Colonic mucosa (tissue), 4 donors: ENCODE results near the gene HES5. TPM values are rescaled to one million over a fixed set of nuclear protein-coding genes. Genes with fewer than 3 reads are reported as not detected.
"Not testable (repeated sequence)": the region's sequence is repeated elsewhere in the genome, so short reads cannot be mapped to it uniquely, and the experiment has no call there.

Source experiments
- DNase-seq: peaks from one replicate; pipeline ENCODE4 v3.0.0-alpha.2; 2020
- H3K27ac ChIP-seq: fragments of 200-600 bp; one replicate; pipeline ENCODE4 v1.8.0; 2021
- H3K27me3 ChIP-seq: fragments of 200-600 bp; one replicate; pipeline ENCODE4 v1.8.0; 2021
- H3K36me3 ChIP-seq: fragments of 200-600 bp; one replicate; pipeline ENCODE4 v1.8.0; 2021
- H3K4me1 ChIP-seq: fragments of 200-600 bp; one replicate; pipeline ENCODE4 v1.8.0; 2021; ENCODE audit warnings: mild to moderate bottlenecking
- H3K4me3 ChIP-seq: fragments of 200-600 bp; one replicate; pipeline ENCODE4 v1.8.0; 2021
- H3K9ac ChIP-seq, 2 donors: one replicate each; pipeline ENCODE4 v1.7.0; 2013; ENCODE audit warnings: control low read depth in 2 of 2, low read depth in 2 of 2, low read length in 2 of 2
- H3K9me3 ChIP-seq: fragments of 200-600 bp; one replicate; pipeline ENCODE4 v1.8.0; 2021
- intact Hi-C: fragments of 100-400 bp; cut with DNase I; formaldehyde crosslinking; loops from one replicate; pipeline ENCODE4 v1.14.1; 2022
- total RNA-seq, 2 donors: library from RNA; stranded (reverse); fragmentation: NEBNext Ultra II Directional in 1 of 2; extraction: Animal tissue kit (Norgen Biotek cat#: 25700) in 1 of 2; gene quantifications; one replicate each; pipeline ENCODE4 v1.2.1, GENCODE V29; 2021
- TF ChIP-seq, protein P1 (sequence below): fragments of 200-600 bp; IDR thresholded peaks from one replicate; pipeline ENCODE4 v1.8.0; 2022; ENCODE audit warnings: antibody characterized with exemption, mild to moderate bottlenecking
- donor health status: healthy.
- donor health status: DM: no; HTN: no; CAD: no.
- donor health status: DM: no; HTN: no; CAD: no.

Gene HES5
- total RNA-seq, 2 donors from 2014 or later, result 2.5 to 4.2 TPM

DNA sequence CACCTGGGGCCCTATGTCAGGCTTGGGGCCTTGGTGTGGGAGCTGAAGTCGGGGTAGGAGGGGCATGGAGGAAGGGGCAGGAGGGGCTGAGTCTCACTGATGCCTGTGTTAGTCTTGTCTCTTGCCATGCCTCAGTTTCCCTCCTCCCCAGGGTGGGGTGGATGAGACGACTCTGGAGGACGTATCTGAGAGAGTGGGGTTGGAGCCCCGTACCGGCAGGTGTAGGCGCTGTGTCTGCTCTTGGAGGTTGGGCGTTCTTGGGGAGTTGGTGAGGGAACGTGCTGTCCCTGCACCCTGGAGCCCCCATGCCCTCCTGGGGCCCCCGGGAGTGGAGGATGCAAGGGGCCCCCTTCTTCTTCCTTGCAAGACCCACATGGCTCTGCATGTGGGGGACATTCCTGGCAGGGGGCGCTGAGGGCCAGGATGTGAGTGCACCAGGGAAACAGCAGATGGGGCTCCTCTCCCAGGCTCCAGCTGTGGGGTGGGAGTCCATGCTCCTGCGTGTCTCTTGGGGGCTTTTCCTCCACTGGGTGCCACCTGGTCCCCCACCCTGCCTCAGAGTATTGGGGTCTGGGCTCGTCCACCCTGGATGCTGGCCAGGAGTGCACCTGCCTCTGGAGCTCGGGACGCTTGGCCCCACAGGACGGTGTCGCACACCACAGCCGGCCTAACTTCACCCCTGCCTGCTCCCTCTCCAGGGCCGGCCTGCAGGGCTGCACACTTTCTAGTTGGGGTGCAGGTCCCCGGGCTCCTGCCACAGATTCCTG is 24.7 kb upstream of the HES5 start:
- Histone ChIP-seq H3K9ac (peak overlapping the region in 1 of 2 donors; percentile 100), H3K4me3 (no peak overlapping the region), H3K4me1 (peaks cover 4% of the 10 kb centered on the region), H3K9me3 (no peaks in the 10 kb centered on the region), H3K36me3 (peaks cover 16% of the 10 kb centered on the region), H3K27me3 (no peaks in the 10 kb centered on the region), H3K27ac (peak overlapping the region; percentile 86)
- DNase-seq, result peak; percentile 70
- intact Hi-C loops, result no loop called here
- TF ChIP-seq, protein P1, sequence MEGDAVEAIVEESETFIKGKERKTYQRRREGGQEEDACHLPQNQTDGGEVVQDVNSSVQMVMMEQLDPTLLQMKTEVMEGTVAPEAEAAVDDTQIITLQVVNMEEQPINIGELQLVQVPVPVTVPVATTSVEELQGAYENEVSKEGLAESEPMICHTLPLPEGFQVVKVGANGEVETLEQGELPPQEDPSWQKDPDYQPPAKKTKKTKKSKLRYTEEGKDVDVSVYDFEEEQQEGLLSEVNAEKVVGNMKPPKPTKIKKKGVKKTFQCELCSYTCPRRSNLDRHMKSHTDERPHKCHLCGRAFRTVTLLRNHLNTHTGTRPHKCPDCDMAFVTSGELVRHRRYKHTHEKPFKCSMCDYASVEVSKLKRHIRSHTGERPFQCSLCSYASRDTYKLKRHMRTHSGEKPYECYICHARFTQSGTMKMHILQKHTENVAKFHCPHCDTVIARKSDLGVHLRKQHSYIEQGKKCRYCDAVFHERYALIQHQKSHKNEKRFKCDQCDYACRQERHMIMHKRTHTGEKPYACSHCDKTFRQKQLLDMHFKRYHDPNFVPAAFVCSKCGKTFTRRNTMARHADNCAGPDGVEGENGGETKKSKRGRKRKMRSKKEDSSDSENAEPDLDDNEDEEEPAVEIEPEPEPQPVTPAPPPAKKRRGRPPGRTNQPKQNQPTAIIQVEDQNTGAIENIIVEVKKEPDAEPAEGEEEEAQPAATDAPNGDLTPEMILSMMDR, result peak; percentile 50

DNA sequence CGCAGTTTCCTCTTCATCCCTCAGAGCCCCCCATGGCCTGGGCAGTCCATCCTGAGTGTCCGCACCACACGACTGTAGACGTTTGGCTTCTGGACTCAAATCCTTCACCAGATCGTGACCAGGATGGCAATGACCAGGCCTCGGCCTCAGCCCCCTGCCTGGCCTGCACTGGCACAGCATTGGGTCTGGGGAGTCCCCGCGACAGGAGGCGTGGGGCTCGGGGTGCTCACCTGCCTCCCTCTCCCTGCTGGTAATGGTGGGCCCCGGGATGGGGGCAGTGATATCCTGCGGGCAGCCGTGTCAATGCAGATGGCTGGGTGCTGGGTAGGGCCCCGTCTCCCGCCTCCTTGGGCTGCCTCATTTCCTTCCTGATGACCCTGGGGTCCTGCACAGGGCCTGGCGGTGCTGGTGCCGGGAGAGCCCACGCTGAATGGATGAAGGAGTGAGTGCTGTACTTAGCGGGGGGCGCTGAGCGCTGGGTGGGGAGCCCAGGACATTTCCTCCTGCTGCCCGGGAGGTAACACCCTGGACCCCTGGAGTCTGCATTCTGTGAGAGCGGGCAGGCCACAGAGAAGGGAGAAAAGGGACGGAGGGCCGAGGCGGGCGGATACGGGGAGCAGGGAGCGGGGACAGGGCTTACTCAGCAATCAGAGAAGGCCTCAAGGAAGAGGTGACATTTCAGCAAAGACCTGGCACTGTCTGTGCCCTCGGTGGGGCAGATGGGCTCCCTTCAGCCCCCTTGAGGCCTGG is 24.0 kb upstream of the HES5 start:
- Histone ChIP-seq H3K27ac (no peak overlapping the region), H3K36me3 (peaks cover 9% of the 10 kb centered on the region), H3K4me1 (peaks cover 8% of the 10 kb centered on the region), H3K27me3 (no peaks in the 10 kb centered on the region), H3K9ac (no peak overlapping the region), H3K9me3 (no peaks in the 10 kb centered on the region), H3K4me3 (no peak overlapping the region)
- DNase-seq, result no peak
- TF ChIP-seq, protein P1, result no peak
- intact Hi-C loops, result no loop called here

DNA sequence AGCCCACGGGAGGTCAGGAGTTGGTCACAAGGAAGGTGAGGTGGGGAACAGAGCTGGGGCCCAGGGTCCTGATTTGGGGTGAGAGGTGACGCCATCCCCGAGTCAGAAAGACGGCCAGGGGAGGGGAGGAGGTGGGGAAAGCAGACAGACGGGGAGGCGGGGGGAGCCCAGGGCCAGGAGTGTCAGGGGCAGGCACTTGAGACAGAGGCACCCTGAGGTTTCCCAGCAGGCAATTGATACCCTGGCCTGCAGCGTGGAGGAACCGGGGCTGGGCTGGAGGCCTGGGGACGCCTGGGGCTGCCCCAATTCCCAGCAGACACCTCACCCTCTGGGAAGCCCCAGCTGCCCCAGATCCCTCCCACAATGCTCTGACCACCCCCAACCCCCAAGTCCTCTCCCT is 23.0 kb upstream of the HES5 start:
- DNase-seq, intact Hi-C loops, H3K27me3 ChIP-seq, H3K36me3 ChIP-seq, H3K9me3 ChIP-seq, H3K4me3 ChIP-seq, H3K9ac ChIP-seq, H3K27ac ChIP-seq: not testable (repeated sequence)
- H3K4me1 ChIP-seq, result peaks cover 11% of the 10 kb centered on the region

DNA sequence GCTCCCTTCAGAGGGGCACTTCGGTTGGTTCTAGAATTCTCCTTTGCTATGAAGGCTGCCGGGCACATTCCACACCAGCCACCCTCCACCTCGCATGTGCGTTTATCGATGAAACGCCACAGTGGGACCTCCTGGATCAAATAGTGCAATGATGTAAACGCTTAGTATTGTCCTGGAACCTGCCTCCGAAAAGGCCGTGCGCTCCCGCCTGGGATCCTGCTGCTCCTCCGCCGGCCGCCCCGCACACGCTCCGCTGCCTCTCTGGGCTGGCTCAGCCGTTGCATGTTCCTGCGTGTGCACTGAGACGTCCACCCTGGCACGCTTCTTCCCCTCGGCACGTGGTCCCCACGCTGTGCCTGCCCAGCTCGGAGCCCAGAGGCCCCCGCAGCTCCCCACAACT is 22.1 kb upstream of the HES5 start:
- H3K9me3 ChIP-seq, result no peaks in the 10 kb centered on the region
- H3K27me3 ChIP-seq, result no peaks in the 10 kb centered on the region
- peaks cover 16% of the 10 kb centered on the region for H3K4me1 ChIP-seq
- no peak overlapping the region for H3K4me3 ChIP-seq
- intact Hi-C loops, result no loop called here
- no peak for DNase-seq
- no peak overlapping the region for H3K9ac ChIP-seq
- TF ChIP-seq, protein P1, result no peak
- H3K27ac ChIP-seq, result no peak overlapping the region
- H3K36me3 ChIP-seq, result no peaks in the 10 kb centered on the region

DNA sequence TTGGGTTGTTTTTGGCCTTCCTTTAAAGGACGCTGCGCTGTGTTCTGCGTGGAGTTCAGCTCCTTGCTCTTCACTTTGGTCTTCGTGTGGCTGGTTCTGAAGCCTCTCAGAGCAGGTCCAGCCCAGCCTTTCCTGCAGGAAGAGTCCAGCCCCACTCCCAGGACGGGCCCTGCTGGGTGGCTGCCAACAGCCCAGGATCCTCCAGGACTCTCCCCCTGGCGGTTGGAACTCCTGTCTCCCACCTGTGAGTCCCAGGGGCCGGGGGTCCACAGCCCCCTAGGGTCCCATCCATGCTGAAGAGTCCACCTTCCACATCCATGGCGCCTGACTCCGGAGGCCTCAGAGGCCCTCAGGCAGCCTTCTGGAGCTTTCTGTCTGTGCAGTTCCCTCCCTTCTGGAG is 21.5 kb upstream of the HES5 start:
- peaks cover 16% of the 10 kb centered on the region for H3K4me1 ChIP-seq
- H3K4me3 ChIP-seq, H3K9me3 ChIP-seq, H3K27me3 ChIP-seq, DNase-seq, H3K9ac ChIP-seq, H3K27ac ChIP-seq, intact Hi-C loops, H3K36me3 ChIP-seq: not testable (repeated sequence)

DNA sequence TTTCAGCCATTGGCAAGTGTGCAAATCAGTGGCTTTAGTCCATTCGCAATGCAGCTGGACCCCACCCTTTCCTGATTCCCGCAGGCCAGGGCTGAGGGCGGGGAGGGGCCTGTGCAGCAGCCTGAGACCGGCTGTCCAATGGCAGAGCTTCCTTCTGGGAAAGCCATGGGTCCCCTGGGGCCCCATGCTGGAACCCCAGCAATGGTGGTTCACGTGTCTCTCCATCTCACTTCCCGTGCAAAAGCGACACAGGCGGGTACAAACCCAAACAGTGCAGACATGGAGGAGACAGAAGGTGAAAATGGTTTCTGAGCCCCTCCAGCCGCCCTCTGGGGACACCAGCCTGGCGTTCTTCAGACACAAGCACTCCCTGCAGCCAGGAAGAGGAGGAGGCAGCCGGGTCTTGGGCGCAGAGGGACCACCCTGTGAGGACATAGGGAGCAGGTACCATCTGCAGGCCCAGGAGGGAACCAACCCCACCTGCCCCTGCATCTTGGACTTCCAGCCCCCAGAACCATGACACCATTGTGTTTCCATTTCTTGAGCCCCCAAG is 20.3 kb upstream of the HES5 start:
- H3K4me3 ChIP-seq, DNase-seq, H3K9ac ChIP-seq, H3K27me3 ChIP-seq, H3K9me3 ChIP-seq, H3K36me3 ChIP-seq, H3K27ac ChIP-seq, intact Hi-C loops: not testable (repeated sequence)
- H3K4me1 ChIP-seq, result peaks cover 16% of the 10 kb centered on the region

DNA sequence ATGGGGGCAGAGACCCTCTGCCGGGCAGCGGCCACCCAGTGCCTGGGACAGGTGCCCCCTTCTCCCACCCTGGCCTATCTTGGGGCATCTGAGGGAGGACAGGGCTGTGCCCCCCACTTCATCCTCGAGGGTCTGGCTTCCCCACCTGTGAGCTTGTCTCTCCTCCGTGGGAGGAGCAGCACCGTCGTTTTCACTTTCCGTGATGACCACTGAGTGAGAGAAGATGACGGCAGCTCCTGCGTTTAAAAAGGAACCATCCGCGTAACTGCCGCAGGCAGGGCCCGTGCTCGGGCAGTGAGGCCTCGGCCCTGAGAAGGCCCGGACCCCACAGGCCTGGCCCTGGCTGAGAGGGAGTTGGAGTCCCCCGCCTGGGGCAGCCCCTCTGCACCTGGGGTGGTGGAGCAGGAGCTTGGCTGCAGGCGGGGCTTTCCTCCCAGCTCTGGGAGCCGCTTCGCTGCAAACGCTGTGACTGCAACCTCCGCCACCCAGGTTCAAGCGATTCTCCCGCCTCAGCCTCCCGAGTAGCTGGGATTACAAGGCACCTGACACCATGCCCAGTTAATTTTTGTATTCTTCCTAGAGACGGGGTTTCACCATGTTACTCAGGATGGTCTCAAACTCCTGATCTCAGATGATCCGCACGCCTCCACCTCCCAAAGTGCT is 19.4 kb upstream of the HES5 start:
- Histone ChIP-seq H3K9ac (peak overlapping the region; percentile 71 to 89), H3K4me1 (peaks cover 11% of the 10 kb centered on the region), H3K27ac (peak overlapping the region; percentile 100)
- intact Hi-C loops, result loop anchor here (5.0 kb wide), 1 partner anchor 137 kb away; the partner anchor contains the start of gene PEX10
- H3K9me3 ChIP-seq, H3K27me3 ChIP-seq, H3K4me3 ChIP-seq, H3K36me3 ChIP-seq, DNase-seq: not testable (repeated sequence)
